ENCODE data around the gene RALGAPA2. TPM values are rescaled to one million over a fixed set of nuclear protein-coding genes. Genes with fewer than 3 reads are reported as not detected.

RALGAPA2 gene
- total and polyA plus RNA-seq, 2 of the 13 experiments (the other 11 are each of a cell fraction or from before 2014, with no cell fraction given), result 13.8 to 17.7 TPM

DNA sequence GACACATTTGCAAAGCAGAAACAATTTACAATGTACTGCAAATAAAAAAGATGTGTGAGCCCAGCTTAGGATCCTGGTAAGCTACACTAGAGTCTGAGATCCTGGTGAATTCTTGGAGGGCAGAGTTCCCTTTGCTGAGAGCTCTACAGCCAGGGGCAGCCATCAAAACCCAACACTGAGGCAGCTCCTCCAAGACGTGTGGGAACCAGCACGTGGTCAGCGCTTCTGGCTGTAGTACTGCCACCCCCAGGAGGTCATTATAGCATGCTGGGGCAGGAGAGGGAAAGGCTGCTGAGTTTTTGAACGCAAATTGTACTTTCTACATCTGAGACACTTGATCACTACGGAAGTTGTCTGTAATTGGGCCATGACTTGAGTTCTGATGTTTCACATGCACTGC is 213.0 kb downstream of the RALGAPA2 start:
- H3K4me2 ChIP-seq (ENCODE audit: low read depth, low read length), result no peak overlapping the region
- no peaks in the 10 kb centered on the region for H3K79me2 ChIP-seq (ENCODE audit: insufficient read depth, low read length)
- intact Hi-C loops (cut with micrococcal nuclease; ENCODE audit: unreplicated experiment), result no loop called here
- no TSS peak for BruUV-seq (replicated peaks)
- H2AFZ ChIP-seq (ENCODE audit: low read length), result no peak overlapping the region
- H3K4me3 ChIP-seq (replicated peaks in 1 of 3; ENCODE audit: insufficient read depth in 1 of 3, low read depth in 2 of 3, low read length in 3 of 3), result no peak overlapping the region
- POLR2A ChIA-PET, result no interaction called here
- in situ Hi-C loops (cut with HindIII; ENCODE audit: extremely low pct_ligation_motif_present, low pct_unique_long_range_greater_than_20kb), result no loop called here
- 98% methylated on average over 5 of the region's 5 CpGs for WGBS (ENCODE audit: low lambda C conversion rate)
- no peak overlapping the region for H3K27ac ChIP-seq (ENCODE audit: extremely low read length, insufficient read depth, low read length)
- peaks cover 15 to 47% of the 10 kb centered on the region in 2 experiments for H3K36me3 ChIP-seq (replicated peaks in 1 of 2; ENCODE audit: control insufficient read depth in 1 of 2, insufficient read depth in 2 of 2, low read length in 2 of 2)
- no peaks in the 10 kb centered on the region for H4K20me1 ChIP-seq (ENCODE audit: insufficient read depth, low read length)
- H3K27me3 ChIP-seq (ENCODE audit: control insufficient read depth in 1 of 2, insufficient read depth in 2 of 2, low read length in 2 of 2), result no peaks in the 10 kb centered on the region
- FAIRE-seq (no peak), DNase-seq (ENCODE audit: low spot score) (no peak), ATAC-seq (no peak)
- no peak overlapping the region for H3K9ac ChIP-seq (ENCODE audit: insufficient read depth, low read depth, low read length)
- CTCF ChIA-PET (ENCODE audit: low intra/inter-chr PET ratio, low total read pairs), result no interaction called here
- no peaks in the 10 kb centered on the region for H3K9me3 ChIP-seq (ENCODE audit: low read length)
- no peaks in the 10 kb centered on the region for H3K4me1 ChIP-seq (ENCODE audit: insufficient read depth, low read length)
- TF ChIP-seq CREM (IDR thresholded peaks at IDR 0.05) (no peak), CREM (CRISPR knock-in tag; IDR thresholded peaks at IDR 0.05) (0 out of 2 replicates have a peak, but pooled peaks have one; percentile 8), ZEB1 (IDR thresholded peaks at IDR 0.05; ENCODE audit: insufficient replicate concordance, low read depth) (no peak), SMYD3 (CRISPR knock-in tag; IDR thresholded peaks at IDR 0.05) (no peak)
- TF ChIP-seq, protein P1, sequence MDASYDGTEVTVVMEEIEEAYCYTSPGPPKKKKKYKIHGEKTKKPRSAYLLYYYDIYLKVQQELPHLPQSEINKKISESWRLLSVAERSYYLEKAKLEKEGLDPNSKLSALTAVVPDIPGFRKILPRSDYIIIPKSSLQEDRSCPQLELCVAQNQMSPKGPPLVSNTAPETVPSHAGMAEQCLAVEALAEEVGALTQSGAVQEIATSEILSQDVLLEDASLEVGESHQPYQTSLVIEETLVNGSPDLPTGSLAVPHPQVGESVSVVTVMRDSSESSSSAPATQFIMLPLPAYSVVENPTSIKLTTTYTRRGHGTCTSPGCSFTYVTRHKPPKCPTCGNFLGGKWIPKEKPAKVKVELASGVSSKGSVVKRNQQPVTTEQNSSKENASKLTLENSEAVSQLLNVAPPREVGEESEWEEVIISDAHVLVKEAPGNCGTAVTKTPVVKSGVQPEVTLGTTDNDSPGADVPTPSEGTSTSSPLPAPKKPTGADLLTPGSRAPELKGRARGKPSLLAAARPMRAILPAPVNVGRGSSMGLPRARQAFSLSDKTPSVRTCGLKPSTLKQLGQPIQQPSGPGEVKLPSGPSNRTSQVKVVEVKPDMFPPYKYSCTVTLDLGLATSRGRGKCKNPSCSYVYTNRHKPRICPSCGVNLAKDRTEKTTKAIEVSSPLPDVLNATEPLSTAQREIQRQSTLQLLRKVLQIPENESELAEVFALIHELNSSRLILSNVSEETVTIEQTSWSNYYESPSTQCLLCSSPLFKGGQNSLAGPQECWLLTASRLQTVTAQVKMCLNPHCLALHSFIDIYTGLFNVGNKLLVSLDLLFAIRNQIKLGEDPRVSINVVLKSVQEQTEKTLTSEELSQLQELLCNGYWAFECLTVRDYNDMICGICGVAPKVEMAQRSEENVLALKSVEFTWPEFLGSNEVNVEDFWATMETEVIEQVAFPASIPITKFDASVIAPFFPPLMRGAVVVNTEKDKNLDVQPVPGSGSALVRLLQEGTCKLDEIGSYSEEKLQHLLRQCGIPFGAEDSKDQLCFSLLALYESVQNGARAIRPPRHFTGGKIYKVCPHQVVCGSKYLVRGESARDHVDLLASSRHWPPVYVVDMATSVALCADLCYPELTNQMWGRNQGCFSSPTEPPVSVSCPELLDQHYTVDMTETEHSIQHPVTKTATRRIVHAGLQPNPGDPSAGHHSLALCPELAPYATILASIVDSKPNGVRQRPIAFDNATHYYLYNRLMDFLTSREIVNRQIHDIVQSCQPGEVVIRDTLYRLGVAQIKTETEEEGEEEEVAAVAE (CRISPR knock-in tag; IDR thresholded peaks at IDR 0.05; ENCODE audit: borderline replicate concordance), result no peak
- TF ChIP-seq, protein P2, sequence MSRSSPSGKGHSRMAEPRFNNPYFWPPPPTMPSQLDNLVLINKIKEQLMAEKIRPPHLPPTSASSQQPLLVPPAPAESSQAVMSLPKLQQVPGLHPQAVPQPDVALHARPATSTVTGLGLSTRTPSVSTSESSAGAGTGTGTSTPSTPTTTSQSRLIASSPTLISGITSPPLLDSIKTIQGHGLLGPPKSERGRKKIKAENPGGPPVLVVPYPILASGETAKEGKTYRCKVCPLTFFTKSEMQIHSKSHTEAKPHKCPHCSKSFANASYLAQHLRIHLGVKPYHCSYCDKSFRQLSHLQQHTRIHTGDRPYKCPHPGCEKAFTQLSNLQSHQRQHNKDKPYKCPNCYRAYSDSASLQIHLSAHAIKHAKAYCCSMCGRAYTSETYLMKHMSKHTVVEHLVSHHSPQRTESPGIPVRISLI (CRISPR knock-in tag; IDR thresholded peaks at IDR 0.05; ENCODE audit: borderline replicate concordance), result no peak

All from HepG2 (cell line).